GM12878 (cell line): ENCODE data around the gene CDH4. TPM values are rescaled to one million over a fixed set of nuclear protein-coding genes. Genes with fewer than 3 reads are reported as not detected.

Experiments used
- ATAC-seq: fragments of 200-7000 bp; cut with Tn5 transposase; 3 replicates; pipeline ENCODE4 v1.9.1; 2020; ENCODE audit warnings: mild to moderate bottlenecking, moderate library complexity
- BruUV-seq: library from RNA; stranded (reverse); fragments of 400-500 nt; replicated peaks from 2 replicates; lab custom pipeline; 2021; lab: Mats Ljungman, UMichigan
- CTCF ChIA-PET: fragments of 300-600 bp; sonication (Branson Sonifier 250); formaldehyde crosslinking; extraction: SDS; loops from one replicate; lab custom pipeline; 2021; ENCODE audit warnings: inconsistent platforms; lab: Yijun Ruan, JAX
- POLR2A ChIA-PET: fragments of 350-600 bp; formaldehyde crosslinking; extraction: SDS; loops from one replicate; lab custom pipeline; 2021; ENCODE audit warnings: inconsistent platforms; lab: Charles Lee
- RAD21 ChIA-PET: fragments of 300-600 bp; sonication (Branson Sonifier 250); formaldehyde crosslinking; loops from one replicate; lab custom pipeline; 2023; ENCODE audit warnings: antibody characterized with exemption; ENCODE audit not compliant: unreplicated experiment; lab: Charles Lee
- SMC1A ChIA-PET: fragments of 300-600 bp; sonication (Branson Sonifier 250); formaldehyde crosslinking; loops from one replicate; lab custom pipeline; 2023; ENCODE audit not compliant: unreplicated experiment, uncharacterized antibody; lab: Charles Lee
- DNase-seq: peaks from one replicate; pipeline ENCODE4 v3.0.0-alpha.2; 2011; ENCODE audit warnings: low read depth, low spot score
- FAIRE-seq: peaks from 3 replicates; lab custom pipeline; 2011; peaks lifted over from hg19 to GRCh38; lab: Jason Lieb, UNC
- H2AFZ ChIP-seq: 2 replicates; pipeline ENCODE4 v1.6.0; 2011; ENCODE audit warnings: low read depth, low read length, control low read depth; ENCODE audit not compliant: control insufficient read depth
- H3K27ac ChIP-seq: 2 replicates; pipeline ENCODE4 v1.5.1; 2011; ENCODE audit warnings: control low read depth; ENCODE audit not compliant: control insufficient read depth, insufficient read depth
- H3K27me3 ChIP-seq, 2 experiments: replicated peaks in 1 of 2; 2 replicates each; pipeline versions ENCODE4 v1.6.0 to v1.6.1; 2011; ENCODE audit warnings: low read length in 1 of 2; ENCODE audit not compliant: control insufficient read depth in 2 of 2, insufficient read depth in 2 of 2
- H3K36me3 ChIP-seq, 2 experiments: 2 replicates each; pipeline ENCODE4 v1.5.1; 2011; ENCODE audit warnings: low read length in 1 of 2; ENCODE audit not compliant: control insufficient read depth in 2 of 2, insufficient read depth in 2 of 2
- H3K4me1 ChIP-seq: 2 replicates; pipeline ENCODE4 v1.6.1; 2011; ENCODE audit warnings: mild to moderate bottlenecking, low read length, moderate library complexity, mixed read lengths; ENCODE audit not compliant: control insufficient read depth, insufficient read depth
- H3K4me2 ChIP-seq: 2 replicates; pipeline ENCODE4 v1.6.0; 2011; ENCODE audit warnings: control low read depth; ENCODE audit not compliant: control insufficient read depth, insufficient read depth
- H3K4me3 ChIP-seq: fragments of 200-600 bp; sonication (generic); 2 replicates; pipeline ENCODE4 v1.5.1; 2016
- H3K79me2 ChIP-seq: 2 replicates; pipeline ENCODE4 v1.6.0; 2011; ENCODE audit warnings: low read length; ENCODE audit not compliant: control insufficient read depth, insufficient read depth
- H3K9ac ChIP-seq: 2 replicates; pipeline ENCODE4 v1.8.0; 2011; ENCODE audit warnings: low read length, control low read depth, mixed read lengths; ENCODE audit not compliant: control insufficient read depth, insufficient read depth
- H3K9me3 ChIP-seq: replicated peaks from 3 replicates; pipeline ENCODE4 v1.5.1; 2011; ENCODE audit warnings: mild to moderate bottlenecking, low read length; ENCODE audit not compliant: control insufficient read depth, insufficient read depth
- H4K20me1 ChIP-seq: 2 replicates; pipeline ENCODE4 v1.6.0; 2011; ENCODE audit not compliant: control insufficient read depth, insufficient read depth
- DPF2 ChIP-seq: fragments of 450-650 bp; IDR thresholded peaks from 2 replicates; pipeline ENCODE4 v1.6.1; 2017; ENCODE audit warnings: mild to moderate bottlenecking
- WGBS: methylation state at CpG from one replicate; pipeline ENCODE4 v1.1.6; 2016; ENCODE audit warnings: low lambda C conversion rate; ENCODE audit not compliant: insufficient replicate concordance, insufficient coverage; ENCODE audit errors: missing lambda C conversion rate; 5-methylcytosine and 5-hydroxymethylcytosine counted together
- in situ Hi-C: fragments of 300-500 bp; cut with MboI; formaldehyde crosslinking; loops from 9 replicates; pipeline ENCODE4 v1.14.3; 2018; ENCODE audit warnings: mixed read lengths
- intact Hi-C: fragments of 100-400 bp; cut with micrococcal nuclease; formaldehyde crosslinking; loops from one replicate; pipeline ENCODE4 v1.14.2; 2022; ENCODE audit not compliant: unreplicated experiment
- polyA plus RNA-seq, 11 experiments: library from polyadenylated mRNA; depleted of rRNA in 4 of 11; unstranded in 6 of 11; stranded (reverse) in 5 of 11; fragments of >200 nt; fragmentation: Nextera tagmentation in 4 of 11; fragmentation: Illumina TruSeq in 1 of 11; extraction: Ambion mirVana in 4 of 11; extraction: Trizol in 1 of 11; gene quantifications; 1 replicate in 1 of 11; 2 replicates in 10 of 11; pipeline versions ENCODE4 v1.2.1 to v1.2.3, GENCODE V29; 2011 to 2016; ENCODE audit warnings: inconsistent platforms in 2 of 11, missing spikeins in 2 of 11, low read depth in 1 of 11
- total RNA-seq, 4 experiments: library from RNA; depleted of rRNA in 3 of 4; stranded (reverse); fragments of >200 nt in 3 of 4; fragmentation: Illumina TruSeq in 1 of 4; extraction: Trizol in 1 of 4; gene quantifications; 2 replicates each; pipeline versions ENCODE4 v1.2.1 to v1.2.3, GENCODE V29; 2013 to 2021
- TF ChIP-seq, protein P1 (sequence below): fragments of 450-650 bp; IDR thresholded peaks from 2 replicates; pipeline ENCODE4 v1.6.1; 2017; ENCODE audit warnings: mild to moderate bottlenecking, moderate library complexity

CDH4 gene
- total and polyA plus RNA-seq, 10 of the 15 experiments (the other 5 are each of a cell fraction or from before 2014, with no cell fraction given), result not detected

GRCh38 chr20:61601853-61602252, 349.8 kb downstream of the CDH4 start (continued):
- TF ChIP-seq, protein P1, sequence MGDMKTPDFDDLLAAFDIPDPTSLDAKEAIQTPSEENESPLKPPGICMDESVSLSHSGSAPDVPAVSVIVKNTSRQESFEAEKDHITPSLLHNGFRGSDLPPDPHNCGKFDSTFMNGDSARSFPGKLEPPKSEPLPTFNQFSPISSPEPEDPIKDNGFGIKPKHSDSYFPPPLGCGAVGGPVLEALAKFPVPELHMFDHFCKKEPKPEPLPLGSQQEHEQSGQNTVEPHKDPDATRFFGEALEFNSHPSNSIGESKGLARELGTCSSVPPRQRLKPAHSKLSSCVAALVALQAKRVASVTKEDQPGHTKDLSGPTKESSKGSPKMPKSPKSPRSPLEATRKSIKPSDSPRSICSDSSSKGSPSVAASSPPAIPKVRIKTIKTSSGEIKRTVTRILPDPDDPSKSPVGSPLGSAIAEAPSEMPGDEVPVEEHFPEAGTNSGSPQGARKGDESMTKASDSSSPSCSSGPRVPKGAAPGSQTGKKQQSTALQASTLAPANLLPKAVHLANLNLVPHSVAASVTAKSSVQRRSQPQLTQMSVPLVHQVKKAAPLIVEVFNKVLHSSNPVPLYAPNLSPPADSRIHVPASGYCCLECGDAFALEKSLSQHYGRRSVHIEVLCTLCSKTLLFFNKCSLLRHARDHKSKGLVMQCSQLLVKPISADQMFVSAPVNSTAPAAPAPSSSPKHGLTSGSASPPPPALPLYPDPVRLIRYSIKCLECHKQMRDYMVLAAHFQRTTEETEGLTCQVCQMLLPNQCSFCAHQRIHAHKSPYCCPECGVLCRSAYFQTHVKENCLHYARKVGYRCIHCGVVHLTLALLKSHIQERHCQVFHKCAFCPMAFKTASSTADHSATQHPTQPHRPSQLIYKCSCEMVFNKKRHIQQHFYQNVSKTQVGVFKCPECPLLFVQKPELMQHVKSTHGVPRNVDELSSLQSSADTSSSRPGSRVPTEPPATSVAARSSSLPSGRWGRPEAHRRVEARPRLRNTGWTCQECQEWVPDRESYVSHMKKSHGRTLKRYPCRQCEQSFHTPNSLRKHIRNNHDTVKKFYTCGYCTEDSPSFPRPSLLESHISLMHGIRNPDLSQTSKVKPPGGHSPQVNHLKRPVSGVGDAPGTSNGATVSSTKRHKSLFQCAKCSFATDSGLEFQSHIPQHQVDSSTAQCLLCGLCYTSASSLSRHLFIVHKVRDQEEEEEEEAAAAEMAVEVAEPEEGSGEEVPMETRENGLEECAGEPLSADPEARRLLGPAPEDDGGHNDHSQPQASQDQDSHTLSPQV, result no peak

DNA sequence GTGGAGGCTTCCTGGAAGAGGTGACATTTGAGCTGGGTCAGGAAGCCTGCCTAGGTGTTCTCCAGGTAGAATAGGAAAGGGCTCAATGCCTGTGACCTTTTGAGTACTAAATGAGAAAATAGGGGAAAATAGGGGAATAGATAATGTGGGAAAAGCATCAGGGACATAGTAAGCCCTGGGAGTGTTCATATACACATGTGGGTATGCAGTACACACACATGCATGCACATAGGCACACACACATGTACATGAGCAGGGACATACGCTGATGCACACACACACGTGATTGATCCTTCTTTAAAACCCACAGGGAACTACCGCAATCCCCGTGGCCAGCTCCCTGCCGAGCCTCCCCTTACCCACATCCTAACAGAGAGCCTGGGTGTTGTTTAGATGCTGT, 351.7 kb downstream of the CDH4 start:
- ChIA-PET SMC1A (no interaction called here), CTCF (no interaction called here), RAD21 (no interaction called here), POLR2A (no interaction called here)
- Histone ChIP-seq H3K9me3 (peaks cover 2% of the 10 kb centered on the region; the same call in 1 of the 3 replicates), H3K36me3 (no peaks in the 10 kb centered on the region), H3K4me2 (no peak overlapping the region), H3K4me3 (no peak overlapping the region), H4K20me1 (no peaks in the 10 kb centered on the region), H3K27ac (no peak overlapping the region), H3K9ac (no peak overlapping the region), H3K4me1 (no peaks in the 10 kb centered on the region), H3K79me2 (no peaks in the 10 kb centered on the region), H2AFZ (no peak overlapping the region), H3K27me3 (no peaks in the 10 kb centered on the region)
- DNase-seq, result no peak
- FAIRE-seq, result no peak
- BruUV-seq, result no TSS peak
- intact Hi-C loops (no loop called here), in situ Hi-C loops (no loop called here)
- no peak for ATAC-seq
- 18% methylated on average over 5 of the region's 5 CpGs for WGBS
- no peak for TF ChIP-seq DPF2
